Endodermal cell (in vitro differentiated cells): ENCODE results near the gene RPL7A. TPM values are rescaled to one million over a fixed set of nuclear protein-coding genes. Genes with fewer than 3 reads are reported as not detected.
"Not testable (repeated sequence)": the region's sequence is repeated elsewhere in the genome, so short reads cannot be mapped to it uniquely, and the experiment has no call there.

Source experiments
- DNase-seq: peaks from one replicate; pipeline ENCODE4 v3.0.0-alpha.2; 2017
- H3K27ac ChIP-seq: 2 replicates; pipeline ENCODE4 v1.5.1; 2013; ENCODE audit warnings: mild to moderate bottlenecking, low read depth, low read length, moderate library complexity
- H3K27me3 ChIP-seq: 2 replicates; pipeline ENCODE4 v1.6.1; 2013; ENCODE audit warnings: mild to moderate bottlenecking, low read length, moderate library complexity; ENCODE audit not compliant: insufficient read depth, control insufficient read depth, poor library complexity, severe bottlenecking
- H3K36me3 ChIP-seq: 2 replicates; pipeline ENCODE4 v1.7.0; 2013; ENCODE audit warnings: mild to moderate bottlenecking, low read length, moderate library complexity; ENCODE audit not compliant: control insufficient read depth, insufficient read depth
- H3K4me1 ChIP-seq: one replicate; pipeline ENCODE4 v1.7.0; 2013; ENCODE audit warnings: low read length; ENCODE audit not compliant: control insufficient read depth, insufficient read depth
- H3K4me3 ChIP-seq: 2 replicates; pipeline ENCODE4 v1.5.1; 2013; ENCODE audit warnings: mild to moderate bottlenecking, low read length, moderate library complexity
- H3K9ac ChIP-seq: 2 replicates; pipeline ENCODE4 v1.6.1; 2013; ENCODE audit warnings: mild to moderate bottlenecking, low read length, moderate library complexity; ENCODE audit not compliant: poor library complexity, severe bottlenecking; ENCODE audit errors: extremely low read depth
- H3K9me3 ChIP-seq: 2 replicates; pipeline ENCODE4 v1.6.1; 2013; ENCODE audit warnings: mild to moderate bottlenecking, low read length, moderate library complexity; ENCODE audit not compliant: control insufficient read depth
- H3K27ac Mint-ChIP-seq: 2 replicates; pipeline ENCODE4 v1.8.0; 2020; ENCODE audit warnings: mixed read lengths
- H3K27me3 Mint-ChIP-seq: 2 replicates; pipeline ENCODE4 v1.8.0; 2021; ENCODE audit warnings: mild to moderate bottlenecking, mixed read lengths; ENCODE audit not compliant: insufficient read depth
- H3K36me3 Mint-ChIP-seq: 2 replicates; pipeline ENCODE4 v1.8.0; 2020; ENCODE audit warnings: low read depth, mixed read lengths
- H3K4me1 Mint-ChIP-seq: 2 replicates; pipeline ENCODE4 v1.8.0; 2020; ENCODE audit warnings: mixed read lengths
- H3K4me3 Mint-ChIP-seq: 2 replicates; pipeline ENCODE4 v1.8.0; 2020; ENCODE audit warnings: mild to moderate bottlenecking, moderate library complexity, mixed read lengths
- H3K9me3 Mint-ChIP-seq: 2 replicates; pipeline ENCODE4 v1.8.0; 2020; ENCODE audit warnings: mild to moderate bottlenecking, mixed read lengths
- CTCF ChIP-seq: fragments of 200-600 bp; sonication (generic); conservative IDR thresholded peaks from 2 replicates; pipeline ENCODE4 v1.5.0; 2021; ENCODE audit warnings: antibody characterized with exemption, mild to moderate bottlenecking
- WGBS, 2 experiments: methylation state at CpG; one replicate each; pipeline versions ENCODE4 v1.1.5 to v1.1.7; 2013; ENCODE audit warnings: missing lambda C conversion rate in 2 of 2, mixed read lengths in 1 of 2; ENCODE audit not compliant: insufficient coverage in 1 of 2, insufficient read length in 1 of 2; 5-methylcytosine and 5-hydroxymethylcytosine counted together
- total RNA-seq, 2 donors: library from RNA; stranded (reverse); fragmentation: NEBNext Ultra II Directional in 1 of 2; extraction: Animal tissue kit (Norgen Biotek cat#: 25700) in 1 of 2; gene quantifications; 2 replicates in 1 of 2; 3 replicates in 1 of 2; pipeline ENCODE4 v1.2.1, GENCODE V29; 2021

The RPL7A gene
- total RNA-seq, 2 donors from 2014 or later = 2,418 to 2,634 TPM

- no peak overlapping the region for H3K27ac Mint-ChIP-seq
- Histone ChIP-seq H3K9me3 (no peaks in the 10 kb centered on the region), H3K4me3 (no peak overlapping the region), H3K4me1 (no peaks in the 10 kb centered on the region), H3K27me3 (no peaks in the 10 kb centered on the region), H3K27ac (no peak overlapping the region), H3K36me3 (no peaks in the 10 kb centered on the region), H3K9ac (no peak overlapping the region)
- no peaks in the 10 kb centered on the region for H3K36me3 Mint-ChIP-seq
- H3K27me3 Mint-ChIP-seq = peaks cover 15% of the 10 kb centered on the region
- no peak for DNase-seq
- H3K4me3 Mint-ChIP-seq = no peak overlapping the region
- TF ChIP-seq CTCF = no peak
- H3K9me3 Mint-ChIP-seq = peaks cover 17% of the 10 kb centered on the region
- no peaks in the 10 kb centered on the region for H3K4me1 Mint-ChIP-seq
- 91 to 96% methylated on average over 4 to 12 of the region's 12 CpGs for WGBS, 2 experiments
Observed at GRCh38 chr9:133389025-133389557, 41.1 kb downstream of the RPL7A start.

- no peaks in the 10 kb centered on the region for H3K9me3 ChIP-seq
- peaks cover 19% of the 10 kb centered on the region for H3K27me3 Mint-ChIP-seq
- no peak for TF ChIP-seq CTCF
- H3K36me3 Mint-ChIP-seq = no peaks in the 10 kb centered on the region
- no peak overlapping the region for H3K27ac Mint-ChIP-seq
- no peaks in the 10 kb centered on the region for H3K4me1 ChIP-seq
- peaks cover 17% of the 10 kb centered on the region for H3K9me3 Mint-ChIP-seq
- DNase-seq = no peak
- no peaks in the 10 kb centered on the region for H3K27me3 ChIP-seq
- no peak overlapping the region for H3K9ac ChIP-seq
- 85 to 87% methylated on average over 13 of the region's 13 CpGs for WGBS, 2 experiments
- H3K4me1 Mint-ChIP-seq = no peaks in the 10 kb centered on the region
- H3K4me3 ChIP-seq = no peak overlapping the region
- no peaks in the 10 kb centered on the region for H3K36me3 ChIP-seq
- H3K27ac ChIP-seq = no peak overlapping the region
- H3K4me3 Mint-ChIP-seq = no peak overlapping the region
Observed at GRCh38 chr9:133389562-133389961, 41.5 kb downstream of the RPL7A start.

- Histone ChIP-seq H3K27ac (no peak overlapping the region), H3K9ac (no peak overlapping the region), H3K27me3 (no peaks in the 10 kb centered on the region), H3K4me3 (no peak overlapping the region), H3K4me1 (no peaks in the 10 kb centered on the region), H3K9me3 (no peaks in the 10 kb centered on the region), H3K36me3 (no peaks in the 10 kb centered on the region)
- WGBS, 2 experiments = 84 to 87% methylated on average over 3 to 7 of the region's 7 CpGs
- Mint-ChIP-seq H3K4me3 (no peak overlapping the region), H3K27ac (no peak overlapping the region), H3K4me1 (no peaks in the 10 kb centered on the region), H3K36me3 (no peaks in the 10 kb centered on the region), H3K27me3 (peaks cover 24% of the 10 kb centered on the region), H3K9me3 (peaks cover 17% of the 10 kb centered on the region)
- DNase-seq = no peak
- no peak for TF ChIP-seq CTCF
Observed at GRCh38 chr9:133390713-133391112, 42.7 kb downstream of the RPL7A start.

- H3K9ac ChIP-seq, H3K27ac Mint-ChIP-seq: not testable (repeated sequence)
Observed at GRCh38 chr9:133391449-133391848, 43.4 kb downstream of the RPL7A start.

GRCh38 chr9:133392308-133392707 lies 44.3 kb downstream of the RPL7A start:
- not testable (repeated sequence) for H3K36me3 ChIP-seq, H3K4me1 Mint-ChIP-seq, DNase-seq, H3K27ac Mint-ChIP-seq, H3K9ac ChIP-seq, H3K27ac ChIP-seq, H3K4me1 ChIP-seq, H3K4me3 ChIP-seq, H3K4me3 Mint-ChIP-seq, H3K36me3 Mint-ChIP-seq, H3K27me3 ChIP-seq, H3K9me3 ChIP-seq
- H3K27me3 Mint-ChIP-seq = peaks cover 25% of the 10 kb centered on the region
- 74 to 91% methylated on average over 3 of the region's 3 CpGs for WGBS, 2 experiments
- H3K9me3 Mint-ChIP-seq = peaks cover 17% of the 10 kb centered on the region

More at GRCh38 chr9:133391449-133391848, 43.4 kb downstream of the RPL7A start:
- Mint-ChIP-seq H3K27me3 (peaks cover 25% of the 10 kb centered on the region), H3K9me3 (peaks cover 17% of the 10 kb centered on the region)
- H3K4me1 ChIP-seq, H3K36me3 ChIP-seq, H3K27me3 ChIP-seq, DNase-seq, H3K9me3 ChIP-seq, H3K4me3 Mint-ChIP-seq, H3K4me3 ChIP-seq, H3K4me1 Mint-ChIP-seq, H3K27ac ChIP-seq, H3K36me3 Mint-ChIP-seq: not testable (repeated sequence)
- 57% methylated on average over 2 of the region's 4 CpGs; no CpG with 5 or more reads in 1 of the 2 experiments for WGBS, 2 experiments
